Tibial nerve (tissue), 4 donors: ENCODE measurements around the gene BHLHE41. TPM values are rescaled to one million over a fixed set of nuclear protein-coding genes. Genes with fewer than 3 reads are reported as not detected.

Experiments used
- DNase-seq, 2 donors: peaks; one replicate each; pipeline ENCODE4 v3.0.0-alpha.2; 2019; ENCODE audit warnings: low spot score in 2 of 2
- H3K27ac ChIP-seq, 4 donors: fragments of 200-600 bp; sonication (generic) in 3 of 4; one replicate each; pipeline ENCODE4 v1.5.1; 2017 to 2019; ENCODE audit warnings: mild to moderate bottlenecking in 1 of 4
- H3K27me3 ChIP-seq, 2 donors: fragments of 200-600 bp; sonication (generic) in 1 of 2; one replicate each; pipeline versions ENCODE4 v1.5.1 to v1.6.0; 2017 to 2019
- H3K36me3 ChIP-seq, 3 donors: fragments of 200-600 bp; sonication (generic); one replicate each; pipeline ENCODE4 v1.5.1; 2018 to 2019
- H3K4me1 ChIP-seq, 4 donors: fragments of 200-600 bp; sonication (generic) in 3 of 4; one replicate each; pipeline ENCODE4 v1.5.1; 2017 to 2019
- H3K4me3 ChIP-seq, 4 donors: fragments of 200-600 bp; sonication (generic) in 3 of 4; one replicate each; pipeline ENCODE4 v1.5.1; 2017 to 2019; ENCODE audit warnings: mild to moderate bottlenecking in 1 of 4, moderate library complexity in 1 of 4
- H3K9me3 ChIP-seq, 4 donors: fragments of 200-600 bp; sonication (generic) in 3 of 4; one replicate each; pipeline ENCODE4 v1.5.1; 2017 to 2019
- CTCF ChIP-seq, 5 experiments: fragments of 200-600 bp in 3 of 5; fragments of 450-650 bp in 2 of 5; sonication (generic) in 3 of 5; IDR thresholded peaks; one replicate each; pipeline ENCODE4 v1.5.1; 2016 to 2019; ENCODE audit warnings: antibody characterized with exemption in 5 of 5, mild to moderate bottlenecking in 3 of 5, moderate library complexity in 2 of 5
- EP300 ChIP-seq, 2 donors: sonication (generic); formaldehyde crosslinking; IDR thresholded peaks; one replicate each; pipeline ENCODE4 v1.6.1; 2017; ENCODE audit warnings: antibody characterized with exemption in 2 of 2, mild to moderate bottlenecking in 1 of 2
- POLR2A ChIP-seq, 2 donors: fragments of 450-650 bp; IDR thresholded peaks; one replicate each; pipeline ENCODE4 v1.6.1; 2017; ENCODE audit warnings: antibody characterized with exemption in 2 of 2, mild to moderate bottlenecking in 2 of 2, moderate library complexity in 2 of 2
- WGBS, 2 donors: methylation state at CpG; one replicate each; pipeline ENCODE4 v1.1.5; 2018; 5-methylcytosine and 5-hydroxymethylcytosine counted together
- total RNA-seq, 4 donors: library from RNA; depleted of rRNA; stranded (reverse); fragments of >200 nt; gene quantifications; one replicate each; pipeline ENCODE4 v1.1.0, GENCODE V29; 2016

BHLHE41 gene
- total RNA-seq, 4 donors from 2014 or later, result 6.5 to 12.7 (median 9.9) TPM

GRCh38 chr12:26092346-26093105 is 32.3 kb downstream of the BHLHE41 start:
- no peak for TF ChIP-seq CTCF (IDR thresholded peaks at IDR 0.05)
- no peak for DNase-seq
- H3K4me3 ChIP-seq, result no peak overlapping the region
- peaks cover 0 to 8% (median 0%) of the 10 kb centered on the region in 4 donors for H3K4me1 ChIP-seq
- 70% methylated on average over 4 of the region's 4 CpGs for WGBS, 2 donors
- no peaks in the 10 kb centered on the region for H3K36me3 ChIP-seq
- H3K27me3 ChIP-seq, result no peaks in the 10 kb centered on the region
- H3K27ac ChIP-seq, result no peak overlapping the region
- H3K9me3 ChIP-seq, result no peaks in the 10 kb centered on the region

- 57 to 68% methylated on average over 6 of the region's 6 CpGs for WGBS, 2 donors
- peaks cover 0 to 4% (median 0%) of the 10 kb centered on the region in 4 donors for H3K4me1 ChIP-seq
- H3K27ac ChIP-seq, result no peak overlapping the region
- peak in 1 of 5 experiments; percentile 44 for TF ChIP-seq CTCF (IDR thresholded peaks at IDR 0.05)
- TF ChIP-seq EP300 (IDR thresholded peaks at IDR 0.05), result no peak
- no peaks in the 10 kb centered on the region for H3K27me3 ChIP-seq
- H3K9me3 ChIP-seq, result no peaks in the 10 kb centered on the region
- H3K36me3 ChIP-seq, result no peaks in the 10 kb centered on the region
- no peak overlapping the region for H3K4me3 ChIP-seq
- no peak for DNase-seq
These were observed 33.0 kb downstream of the BHLHE41 start for GRCh38 chr12:26091822-26092221.

GRCh38 chr12:26090836-26091510 is 33.9 kb downstream of the BHLHE41 start:
- TF ChIP-seq EP300 (IDR thresholded peaks at IDR 0.05), result no peak
- TF ChIP-seq CTCF (IDR thresholded peaks at IDR 0.05), result no peak
- no peak for TF ChIP-seq POLR2A (IDR thresholded peaks at IDR 0.05)
- Histone ChIP-seq H3K4me3 (no peak overlapping the region), H3K4me1 (peaks cover 0 to 4% (median 0%) of the 10 kb centered on the region in 4 donors), H3K9me3 (no peaks in the 10 kb centered on the region), H3K36me3 (no peaks in the 10 kb centered on the region), H3K27me3 (no peaks in the 10 kb centered on the region), H3K27ac (no peak overlapping the region)
- DNase-seq, result no peak
- 86 to 89% methylated on average over 11 of the region's 11 CpGs for WGBS, 2 donors

- peaks cover 0 to 4% (median 0%) of the 10 kb centered on the region in 4 donors for H3K4me1 ChIP-seq
- WGBS, 2 donors, result 71 to 78% methylated on average over 2 of the region's 2 CpGs
- no peak for TF ChIP-seq CTCF (IDR thresholded peaks at IDR 0.05)
These were observed 35.8 kb downstream of the BHLHE41 start for GRCh38 chr12:26088998-26089397.

GRCh38 chr12:26086936-26087335 is 37.9 kb downstream of the BHLHE41 start:
- H3K4me1 ChIP-seq, result peaks cover 0 to 3% (median 0%) of the 10 kb centered on the region in 4 donors
- no peaks in the 10 kb centered on the region for H3K27me3 ChIP-seq
- no peak overlapping the region for H3K4me3 ChIP-seq
- DNase-seq, result no peak
- WGBS, 2 donors, result 94 to 96% methylated on average over 1 of the region's 1 CpG
- H3K36me3 ChIP-seq, result no peaks in the 10 kb centered on the region
- H3K27ac ChIP-seq, result no peak overlapping the region
- H3K9me3 ChIP-seq, result peaks cover 0 to 3% (median 0%) of the 10 kb centered on the region in 4 donors
- no peak for TF ChIP-seq EP300 (IDR thresholded peaks at IDR 0.05)
- no peak for TF ChIP-seq POLR2A (IDR thresholded peaks at IDR 0.05)

More at GRCh38 chr12:26088998-26089397, 35.8 kb downstream of the BHLHE41 start:
- Histone ChIP-seq H3K36me3 (no peaks in the 10 kb centered on the region), H3K27ac (no peak overlapping the region), H3K9me3 (no peaks in the 10 kb centered on the region), H3K4me3 (no peak overlapping the region), H3K27me3 (no peaks in the 10 kb centered on the region)
- no peak for DNase-seq
